MM.1S (cell line): Measurements from ENCODE around the gene AP5S1.

Experiments used
- EZH2 ChIP-seq: fragments of 300-600 bp; sonication (generic); optimal IDR thresholded peaks from 2 replicates; pipeline ENCODE3; 2017; ENCODE audit warnings: low read depth, mild to moderate bottlenecking, antibody characterized with exemption, low read length, mixed read lengths
- EZH2phosphoT487 ChIP-seq: fragments of 300-600 bp; sonication (generic); IDR thresholded peaks from 2 replicates; pipeline ENCODE4 v1.6.1; 2018; ENCODE audit warnings: antibody characterized with exemption, low read length
- TF ChIP-seq, protein P1 (sequence below): fragments of 300-600 bp; sonication (generic); IDR thresholded peaks from 2 replicates; pipeline ENCODE4 v1.5.1; 2016; ENCODE audit warnings: antibody characterized with exemption, low read length, mixed read lengths

- TF ChIP-seq, protein P1, sequence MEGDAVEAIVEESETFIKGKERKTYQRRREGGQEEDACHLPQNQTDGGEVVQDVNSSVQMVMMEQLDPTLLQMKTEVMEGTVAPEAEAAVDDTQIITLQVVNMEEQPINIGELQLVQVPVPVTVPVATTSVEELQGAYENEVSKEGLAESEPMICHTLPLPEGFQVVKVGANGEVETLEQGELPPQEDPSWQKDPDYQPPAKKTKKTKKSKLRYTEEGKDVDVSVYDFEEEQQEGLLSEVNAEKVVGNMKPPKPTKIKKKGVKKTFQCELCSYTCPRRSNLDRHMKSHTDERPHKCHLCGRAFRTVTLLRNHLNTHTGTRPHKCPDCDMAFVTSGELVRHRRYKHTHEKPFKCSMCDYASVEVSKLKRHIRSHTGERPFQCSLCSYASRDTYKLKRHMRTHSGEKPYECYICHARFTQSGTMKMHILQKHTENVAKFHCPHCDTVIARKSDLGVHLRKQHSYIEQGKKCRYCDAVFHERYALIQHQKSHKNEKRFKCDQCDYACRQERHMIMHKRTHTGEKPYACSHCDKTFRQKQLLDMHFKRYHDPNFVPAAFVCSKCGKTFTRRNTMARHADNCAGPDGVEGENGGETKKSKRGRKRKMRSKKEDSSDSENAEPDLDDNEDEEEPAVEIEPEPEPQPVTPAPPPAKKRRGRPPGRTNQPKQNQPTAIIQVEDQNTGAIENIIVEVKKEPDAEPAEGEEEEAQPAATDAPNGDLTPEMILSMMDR, result no peak
- no peak for TF ChIP-seq EZH2
- TF ChIP-seq EZH2phosphoT487, result no peak
Measured at GRCh38 chr20:3797592-3798372, 22.6 kb upstream of the AP5S1 start.
